AG04450 (cell line): ENCODE results near the gene ZBTB20. TPM values are rescaled to one million over a fixed set of nuclear protein-coding genes. Genes with fewer than 3 reads are reported as not detected.

Experiments used
- CTCF ChIA-PET: fragments of 300-600, 350-600 bp; formaldehyde crosslinking; extraction: SDS; loops from one replicate; lab custom pipeline; 2022; ENCODE audit warnings: antibody characterized with exemption, inconsistent platforms; lab: Charles Lee
- POLR2A ChIA-PET: fragments of 350-600 bp; formaldehyde crosslinking; extraction: SDS; loops from one replicate; lab custom pipeline; 2021; ENCODE audit warnings: antibody characterized with exemption, inconsistent platforms; lab: Yijun Ruan, JAX
- DNase-seq: peaks from one replicate; pipeline ENCODE4 v3.0.0-alpha.2; 2011; ENCODE audit warnings: low read depth, low spot score
- H3K27ac ChIP-seq: one replicate; pipeline ENCODE4 v1.5.1; 2012; ENCODE audit warnings: low read depth, low read length, control low read depth
- H3K27me3 ChIP-seq: one replicate; pipeline ENCODE4 v1.6.0; 2012; ENCODE audit warnings: low read length; ENCODE audit not compliant: control insufficient read depth, insufficient read depth
- H3K4me3 ChIP-seq: 2 replicates; pipeline ENCODE4 v1.5.1; 2011; ENCODE audit warnings: mild to moderate bottlenecking, low read depth, low read length, control low read depth
- H3K9me3 ChIP-seq: 2 replicates; pipeline ENCODE4 v1.5.1; 2012; ENCODE audit warnings: low read length; ENCODE audit not compliant: control insufficient read depth, insufficient read depth
- polyA plus RNA-seq: library from polyadenylated mRNA; depleted of rRNA; stranded (reverse); fragments of >200 nt; gene quantifications from 2 replicates; pipeline ENCODE4 v1.2.3, GENCODE V29; 2011
- TF ChIP-seq, protein P1 (sequence below): IDR thresholded peaks from 2 replicates; pipeline ENCODE4 v1.5.1; 2011; ENCODE audit warnings: low read depth, low read length, control low read depth, inconsistent platforms

Gene ZBTB20
- polyA plus RNA-seq, 1 experiment = 3.0 TPM

DNA sequence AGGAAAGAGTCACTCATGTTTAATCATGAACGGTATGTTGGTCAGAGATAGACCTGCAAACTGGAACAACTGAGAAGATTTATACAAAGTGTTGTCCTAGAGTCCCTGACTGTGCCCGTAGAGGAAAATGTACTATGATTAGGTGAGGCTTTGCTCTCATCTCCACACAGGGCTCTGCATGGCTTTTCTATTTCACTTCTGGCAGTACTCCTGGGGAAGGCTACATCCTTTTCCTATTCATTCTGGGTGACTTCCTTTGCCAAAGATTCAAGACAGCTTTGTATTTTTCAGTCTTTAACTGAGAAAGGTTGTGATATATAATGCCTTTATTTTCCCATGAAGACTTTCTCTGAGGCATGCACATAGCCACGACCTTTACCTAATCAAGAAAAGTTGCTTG is 414.7 kb downstream of the ZBTB20 start:
- H3K27ac ChIP-seq = no peak overlapping the region
- H3K9me3 ChIP-seq = no peaks in the 10 kb centered on the region
- ChIA-PET POLR2A (no interaction called here), CTCF (no interaction called here)
- H3K4me3 ChIP-seq = no peak overlapping the region
- no peak for DNase-seq
- TF ChIP-seq, protein P1, sequence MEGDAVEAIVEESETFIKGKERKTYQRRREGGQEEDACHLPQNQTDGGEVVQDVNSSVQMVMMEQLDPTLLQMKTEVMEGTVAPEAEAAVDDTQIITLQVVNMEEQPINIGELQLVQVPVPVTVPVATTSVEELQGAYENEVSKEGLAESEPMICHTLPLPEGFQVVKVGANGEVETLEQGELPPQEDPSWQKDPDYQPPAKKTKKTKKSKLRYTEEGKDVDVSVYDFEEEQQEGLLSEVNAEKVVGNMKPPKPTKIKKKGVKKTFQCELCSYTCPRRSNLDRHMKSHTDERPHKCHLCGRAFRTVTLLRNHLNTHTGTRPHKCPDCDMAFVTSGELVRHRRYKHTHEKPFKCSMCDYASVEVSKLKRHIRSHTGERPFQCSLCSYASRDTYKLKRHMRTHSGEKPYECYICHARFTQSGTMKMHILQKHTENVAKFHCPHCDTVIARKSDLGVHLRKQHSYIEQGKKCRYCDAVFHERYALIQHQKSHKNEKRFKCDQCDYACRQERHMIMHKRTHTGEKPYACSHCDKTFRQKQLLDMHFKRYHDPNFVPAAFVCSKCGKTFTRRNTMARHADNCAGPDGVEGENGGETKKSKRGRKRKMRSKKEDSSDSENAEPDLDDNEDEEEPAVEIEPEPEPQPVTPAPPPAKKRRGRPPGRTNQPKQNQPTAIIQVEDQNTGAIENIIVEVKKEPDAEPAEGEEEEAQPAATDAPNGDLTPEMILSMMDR = no peak
- H3K27me3 ChIP-seq = no peaks in the 10 kb centered on the region

DNA sequence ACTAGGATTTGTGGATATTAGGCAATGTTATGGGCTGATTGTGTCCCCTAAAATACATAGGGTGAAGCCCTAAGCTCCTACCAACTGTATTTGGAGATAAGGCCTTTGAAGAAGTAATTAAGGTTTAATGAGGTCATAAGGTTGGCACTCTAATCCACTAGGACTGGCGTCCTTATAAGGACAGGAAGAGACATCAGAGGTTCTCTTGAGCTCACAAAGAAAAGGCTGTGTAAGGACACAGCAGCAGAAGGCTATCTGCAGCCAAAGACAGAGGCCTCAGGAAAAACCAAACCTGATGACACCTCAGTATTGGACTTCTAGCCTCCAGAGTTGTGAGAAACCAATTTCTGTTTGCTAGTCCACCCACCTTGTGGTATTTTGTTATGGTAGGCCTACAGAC is 416.7 kb downstream of the ZBTB20 start:
- H3K27ac ChIP-seq = no peak overlapping the region
- DNase-seq = no peak
- TF ChIP-seq, protein P1 = no peak
- no peaks in the 10 kb centered on the region for H3K9me3 ChIP-seq
- no peak overlapping the region for H3K4me3 ChIP-seq
- POLR2A ChIA-PET = no interaction called here
- CTCF ChIA-PET = no interaction called here
- no peaks in the 10 kb centered on the region for H3K27me3 ChIP-seq

DNA sequence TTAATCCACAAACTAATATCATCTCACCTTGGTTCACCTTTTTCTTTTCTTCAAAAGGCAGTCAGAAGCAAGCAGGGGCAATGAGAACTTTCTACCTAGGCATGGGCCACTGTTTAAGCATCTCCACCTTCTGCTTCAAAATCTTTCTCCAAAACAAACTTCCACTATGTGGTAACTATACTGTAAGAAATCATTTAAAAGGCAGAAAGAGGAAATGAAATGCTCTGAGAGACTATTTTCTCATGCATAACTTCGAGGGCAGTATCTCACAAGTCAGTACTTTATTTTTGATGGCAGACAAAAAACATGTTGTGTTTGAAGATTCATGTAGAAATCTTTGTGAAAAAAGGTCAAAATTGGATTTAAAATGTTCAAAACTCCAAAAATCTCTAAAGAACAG is 419.7 kb downstream of the ZBTB20 start:
- ChIA-PET POLR2A (no interaction called here), CTCF (no interaction called here)
- no peak for DNase-seq
- Histone ChIP-seq H3K27me3 (no peaks in the 10 kb centered on the region), H3K4me3 (no peak overlapping the region), H3K27ac (no peak overlapping the region), H3K9me3 (no peaks in the 10 kb centered on the region)
- TF ChIP-seq, protein P1 = no peak

DNA sequence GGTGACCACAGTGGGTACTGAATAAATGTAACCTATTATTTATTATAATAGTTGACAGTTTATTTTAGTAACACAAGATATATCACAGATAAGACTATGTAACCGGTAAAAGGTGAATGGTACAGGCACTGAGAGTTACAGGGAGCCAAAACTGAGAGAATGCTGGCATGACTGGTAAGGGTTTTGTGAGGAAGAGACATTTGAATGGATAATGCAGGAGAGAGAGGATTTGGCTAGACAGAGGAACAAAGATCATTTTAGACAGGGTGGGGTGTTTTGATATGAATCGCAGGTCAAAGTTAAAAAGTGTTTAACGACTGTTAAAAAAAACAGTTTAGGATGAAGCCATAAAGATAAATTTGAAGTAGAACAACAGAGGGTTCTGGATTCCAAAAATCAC is 421.1 kb downstream of the ZBTB20 start:
- ChIA-PET POLR2A (no interaction called here), CTCF (no interaction called here)
- H3K9me3 ChIP-seq = no peaks in the 10 kb centered on the region

DNA sequence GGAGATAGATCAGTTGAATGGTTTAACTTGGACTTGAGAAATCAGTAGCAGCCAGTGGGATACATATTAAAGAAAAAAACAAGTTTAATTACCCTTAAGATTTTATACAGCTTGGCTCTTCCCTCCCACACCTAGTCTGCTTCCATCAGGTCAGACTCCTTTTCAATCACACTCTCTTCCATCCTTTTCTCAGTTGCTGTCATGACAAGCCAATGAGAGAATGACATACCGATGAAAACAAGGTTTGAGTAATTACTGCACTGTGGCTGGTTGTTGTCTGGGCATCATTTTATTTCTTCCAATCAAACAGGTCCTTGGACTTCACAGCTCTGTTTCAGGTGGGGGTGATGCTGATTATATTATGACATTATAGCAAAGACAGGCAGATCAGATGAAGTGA is 424.6 kb downstream of the ZBTB20 start:
- Histone ChIP-seq H3K27ac (no peak overlapping the region), H3K27me3 (no peaks in the 10 kb centered on the region), H3K4me3 (no peak overlapping the region), H3K9me3 (no peaks in the 10 kb centered on the region)
- TF ChIP-seq, protein P1 = no peak
- CTCF ChIA-PET = no interaction called here
- POLR2A ChIA-PET = no interaction called here
- DNase-seq = no peak

More for the DNA sequence above, 421.1 kb downstream of the ZBTB20 start:
- TF ChIP-seq, protein P1 = no peak
- no peaks in the 10 kb centered on the region for H3K27me3 ChIP-seq
- no peak for DNase-seq
- no peak overlapping the region for H3K4me3 ChIP-seq
- H3K27ac ChIP-seq = no peak overlapping the region
